CD4-positive, alpha-beta T cell (primary cell): Measurements from ENCODE around the gene PPARG. TPM values are rescaled to one million over a fixed set of nuclear protein-coding genes. Genes with fewer than 3 reads are reported as not detected.
"Not testable (repeated sequence)": the region's sequence is repeated elsewhere in the genome, so short reads cannot be mapped to it uniquely, and the experiment has no call there.

Source experiments
- ATAC-seq: fragments of 200-7000 bp; cut with Tn5 transposase; one replicate; pipeline ENCODE4 v1.10.0; 2022; ENCODE audit warnings: mild to moderate bottlenecking; ENCODE audit not compliant: poor library complexity
- CTCF ChIA-PET: fragments of 350-600 bp; sonication (Branson Sonifier 250); formaldehyde crosslinking; loops from one replicate; lab custom pipeline; 2021; ENCODE audit warnings: antibody characterized with exemption, inconsistent platforms; lab: Charles Lee
- POLR2A ChIA-PET: fragments of 350-600 bp; sonication (Branson Sonifier 250); formaldehyde crosslinking; loops from one replicate; lab custom pipeline; 2021; ENCODE audit warnings: antibody characterized with exemption, inconsistent platforms; lab: Charles Lee
- DNase-seq, 14 experiments: peaks; one replicate each; pipeline ENCODE4 v3.0.0-alpha.2; 2013 to 2020; ENCODE audit warnings: mixed read lengths in 2 of 14
- H3K27ac ChIP-seq, 2 donors: one replicate each; pipeline versions ENCODE4 v1.5.1 to v1.7.0; 2013; ENCODE audit warnings: low read length in 2 of 2, low read depth in 1 of 2, mild to moderate bottlenecking in 1 of 2
- H3K27me3 ChIP-seq, 2 experiments: 1 replicate in 1 of 2; 2 replicates in 1 of 2; pipeline versions ENCODE4 v1.6.1 to v1.7.0; 2013; ENCODE audit warnings: low read length in 2 of 2, control low read depth in 1 of 2, mild to moderate bottlenecking in 1 of 2, moderate library complexity in 1 of 2; ENCODE audit not compliant: insufficient read depth in 2 of 2, control insufficient read depth in 1 of 2
- H3K36me3 ChIP-seq: one replicate; pipeline ENCODE4 v1.6.1; 2013; ENCODE audit warnings: low read length, control low read depth; ENCODE audit not compliant: insufficient read depth
- H3K4me1 ChIP-seq: one replicate; pipeline ENCODE4 v1.6.1; 2013; ENCODE audit warnings: low read length, control low read depth; ENCODE audit not compliant: insufficient read depth
- H3K4me3 ChIP-seq: one replicate; pipeline ENCODE4 v1.5.1; 2013; ENCODE audit warnings: mild to moderate bottlenecking, low read length, moderate library complexity
- H3K9me3 ChIP-seq, 2 experiments: 1 replicate in 1 of 2; 2 replicates in 1 of 2; pipeline versions ENCODE4 v1.6.1 to v1.7.0; 2013; ENCODE audit warnings: low read length in 2 of 2, mild to moderate bottlenecking in 2 of 2, control low read depth in 1 of 2, moderate library complexity in 1 of 2; ENCODE audit not compliant: control insufficient read depth in 1 of 2, insufficient read depth in 1 of 2
- H3K27ac Mint-ChIP-seq: one replicate; pipeline ENCODE4 v1.8.0; 2020; ENCODE audit warnings: mixed read lengths
- H3K27me3 Mint-ChIP-seq: one replicate; pipeline ENCODE4 v1.8.0; 2021; ENCODE audit warnings: mixed read lengths
- H3K36me3 Mint-ChIP-seq: one replicate; pipeline ENCODE4 v1.8.0; 2021; ENCODE audit warnings: low read depth, mixed read lengths
- H3K4me1 Mint-ChIP-seq: one replicate; pipeline ENCODE4 v1.8.0; 2021; ENCODE audit warnings: low read depth, mixed read lengths
- H3K4me3 Mint-ChIP-seq: one replicate; pipeline ENCODE4 v1.8.0; 2020; ENCODE audit warnings: mild to moderate bottlenecking, mixed read lengths
- H3K9me3 Mint-ChIP-seq: one replicate; pipeline ENCODE4 v1.8.0; 2020; ENCODE audit warnings: mixed read lengths
- CTCF ChIP-seq: fragments of 200-600 bp; IDR thresholded peaks from one replicate; pipeline ENCODE4 v1.8.0; 2022; ENCODE audit warnings: antibody characterized with exemption, mild to moderate bottlenecking
- intact Hi-C, 2 experiments: fragments of 100-400 bp; cut with DNase I in 1 of 2; cut with micrococcal nuclease in 1 of 2; formaldehyde crosslinking; loops; one replicate each; pipeline versions ENCODE4 v1.15.1 to v1.9.0; 2023 to 2025; cut with DNase I, micrococcal nuclease
- total RNA-seq, 174 experiments: library from RNA in 2 of 174; stranded (reverse) in 2 of 174; gene quantifications; one replicate each; pipeline ENCODE4 v1.2.3 and lab custom pipeline; 2021 to 2026

Gene PPARG
- total RNA-seq, 2 experiments from 2014 or later = 0.27 to 0.75 TPM

- H3K36me3 Mint-ChIP-seq = no peaks in the 10 kb centered on the region
- ATAC-seq = no peak
Observed at GRCh38 chr3:12381199-12381598, 92.3 kb downstream of the PPARG start.

GRCh38 chr3:12383218-12383617, 94.3 kb downstream of the PPARG start:
- Histone ChIP-seq H3K4me1 (no peaks in the 10 kb centered on the region), H3K4me3 (no peak overlapping the region), H3K36me3 (no peaks in the 10 kb centered on the region), H3K27me3 (no peaks in the 10 kb centered on the region), H3K9me3 (no peaks in the 10 kb centered on the region), H3K27ac (no peak overlapping the region)
- Mint-ChIP-seq H3K27me3 (no peaks in the 10 kb centered on the region), H3K36me3 (no peaks in the 10 kb centered on the region), H3K4me1 (peaks cover 12% of the 10 kb centered on the region), H3K9me3 (no peaks in the 10 kb centered on the region), H3K4me3 (no peak overlapping the region), H3K27ac (no peak overlapping the region)
- intact Hi-C loops = no loop called here
- CTCF ChIA-PET = no interaction called here
- TF ChIP-seq CTCF = no peak
- no peak for DNase-seq
- ATAC-seq = no peak
- POLR2A ChIA-PET = no interaction called here

More at GRCh38 chr3:12381199-12381598, 92.3 kb downstream of the PPARG start:
- POLR2A ChIA-PET = no interaction called here
- no peak for TF ChIP-seq CTCF
- no peaks in the 10 kb centered on the region for H3K27me3 Mint-ChIP-seq
- no peak overlapping the region for H3K27ac Mint-ChIP-seq
- CTCF ChIA-PET = no interaction called here
- H3K4me3 ChIP-seq = no peak overlapping the region
- no peak overlapping the region for H3K4me3 Mint-ChIP-seq
- H3K27ac ChIP-seq = no peak overlapping the region
- peaks cover 12% of the 10 kb centered on the region for H3K4me1 Mint-ChIP-seq
- H3K9me3 ChIP-seq = no peaks in the 10 kb centered on the region
- H3K4me1 ChIP-seq = no peaks in the 10 kb centered on the region
- H3K36me3 ChIP-seq = no peaks in the 10 kb centered on the region
- H3K9me3 Mint-ChIP-seq = no peaks in the 10 kb centered on the region
- DNase-seq = no peak
- intact Hi-C loops = no loop called here
- no peaks in the 10 kb centered on the region for H3K27me3 ChIP-seq

GRCh38 chr3:12384451-12385233, 95.8 kb downstream of the PPARG start:
- TF ChIP-seq CTCF = no peak
- no peak overlapping the region for H3K4me3 ChIP-seq
- Mint-ChIP-seq H3K9me3 (no peaks in the 10 kb centered on the region), H3K4me3 (no peak overlapping the region), H3K36me3 (no peaks in the 10 kb centered on the region), H3K27me3 (no peaks in the 10 kb centered on the region), H3K4me1 (peaks cover 8% of the 10 kb centered on the region), H3K27ac (no peak overlapping the region)
- CTCF ChIA-PET = no interaction called here
- no peaks in the 10 kb centered on the region for H3K27me3 ChIP-seq
- intact Hi-C loops = no loop called here
- no peak overlapping the region for H3K27ac ChIP-seq
- POLR2A ChIA-PET = no interaction called here
- ATAC-seq = no peak
- no peaks in the 10 kb centered on the region for H3K9me3 ChIP-seq
- no peaks in the 10 kb centered on the region for H3K4me1 ChIP-seq
- peak in 1 of 14 experiments; percentile 11 for DNase-seq
- no peaks in the 10 kb centered on the region for H3K36me3 ChIP-seq

- H3K27me3 ChIP-seq, CTCF ChIA-PET, DNase-seq, H3K27ac Mint-ChIP-seq, intact Hi-C loops, H3K36me3 Mint-ChIP-seq, H3K27me3 Mint-ChIP-seq, H3K9me3 Mint-ChIP-seq, H3K4me3 ChIP-seq, H3K36me3 ChIP-seq, H3K9me3 ChIP-seq, H3K4me1 Mint-ChIP-seq, H3K4me3 Mint-ChIP-seq, H3K4me1 ChIP-seq, POLR2A ChIA-PET, H3K27ac ChIP-seq, ATAC-seq: not testable (repeated sequence)
Observed at GRCh38 chr3:12386514-12387291, 97.8 kb downstream of the PPARG start.
